ENCODE measurements around the gene SLC13A1. TPM values are rescaled to one million over a fixed set of nuclear protein-coding genes. Genes with fewer than 3 reads are reported as not detected.

The SLC13A1 gene
- total and polyA plus RNA-seq, 10 donors = not detected

DNA sequence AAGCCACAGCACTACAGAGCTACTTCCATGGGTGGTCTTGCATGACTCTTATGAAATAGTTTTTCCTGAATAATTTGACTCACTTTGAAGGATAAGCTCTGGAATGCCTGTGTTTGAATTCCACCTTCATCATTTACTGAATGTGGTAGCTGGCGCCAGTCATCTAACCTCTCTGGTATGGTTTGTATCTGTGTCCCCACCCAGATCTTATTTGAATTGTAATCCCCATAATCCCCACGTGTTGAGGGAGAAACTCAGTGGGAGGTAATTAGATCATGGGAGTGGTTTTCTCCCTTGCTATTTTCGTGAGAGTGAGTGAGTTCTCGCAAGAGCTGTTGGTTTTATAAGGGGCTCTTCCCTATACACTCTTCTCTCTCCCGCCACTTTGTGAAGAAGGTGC, 11.2 kb upstream of the SLC13A1 start:
- Histone ChIP-seq H3K27ac (no peak overlapping the region), H3K4me3 (no peak overlapping the region), H3K36me3 (no peaks in the 10 kb centered on the region), H3K9me3 (peaks cover 0 to 18% (median 14%) of the 10 kb centered on the region in 8 donors), H3K4me1 (no peaks in the 10 kb centered on the region), H3K27me3 (replicated peaks in 1 of 7) (no peaks in the 10 kb centered on the region)
- intact Hi-C loops (cut with DNase I; ENCODE audit: low total_unique reads) = no loop called here
- 64 to 81% (median 73%) methylated on average over 5 of the region's 5 CpGs for WGBS, 5 donors
- TF ChIP-seq, protein P1, sequence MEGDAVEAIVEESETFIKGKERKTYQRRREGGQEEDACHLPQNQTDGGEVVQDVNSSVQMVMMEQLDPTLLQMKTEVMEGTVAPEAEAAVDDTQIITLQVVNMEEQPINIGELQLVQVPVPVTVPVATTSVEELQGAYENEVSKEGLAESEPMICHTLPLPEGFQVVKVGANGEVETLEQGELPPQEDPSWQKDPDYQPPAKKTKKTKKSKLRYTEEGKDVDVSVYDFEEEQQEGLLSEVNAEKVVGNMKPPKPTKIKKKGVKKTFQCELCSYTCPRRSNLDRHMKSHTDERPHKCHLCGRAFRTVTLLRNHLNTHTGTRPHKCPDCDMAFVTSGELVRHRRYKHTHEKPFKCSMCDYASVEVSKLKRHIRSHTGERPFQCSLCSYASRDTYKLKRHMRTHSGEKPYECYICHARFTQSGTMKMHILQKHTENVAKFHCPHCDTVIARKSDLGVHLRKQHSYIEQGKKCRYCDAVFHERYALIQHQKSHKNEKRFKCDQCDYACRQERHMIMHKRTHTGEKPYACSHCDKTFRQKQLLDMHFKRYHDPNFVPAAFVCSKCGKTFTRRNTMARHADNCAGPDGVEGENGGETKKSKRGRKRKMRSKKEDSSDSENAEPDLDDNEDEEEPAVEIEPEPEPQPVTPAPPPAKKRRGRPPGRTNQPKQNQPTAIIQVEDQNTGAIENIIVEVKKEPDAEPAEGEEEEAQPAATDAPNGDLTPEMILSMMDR (IDR thresholded peaks at IDR 0.05 in 8 of 11, conservative IDR thresholded peaks at IDR 0.05 in 3 of 11) = no peak
- no peak for TF ChIP-seq POLR2A (IDR thresholded peaks at IDR 0.05)
- no peak for TF ChIP-seq POLR2AphosphoS5 (IDR thresholded peaks at IDR 0.05)
- DNase-seq = no peak

DNA sequence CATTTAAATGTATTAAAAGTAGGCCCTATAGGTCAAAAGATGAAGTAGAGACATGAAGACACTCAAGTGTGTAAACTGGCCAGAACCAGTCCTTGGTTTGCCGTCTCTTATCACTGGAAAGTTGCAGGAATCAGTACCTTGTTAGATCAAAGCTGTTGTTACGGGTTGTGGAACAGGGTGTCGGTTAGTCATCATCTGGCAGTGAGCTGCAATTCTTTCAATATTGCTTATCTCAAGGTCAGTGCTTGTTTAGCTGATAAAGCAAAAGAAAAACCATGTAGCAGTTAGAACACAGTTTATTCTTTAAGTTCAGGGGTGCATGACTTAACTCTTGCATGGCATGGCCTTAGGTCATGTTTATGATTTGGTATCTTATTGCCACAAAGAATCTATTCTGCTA, 10.0 kb upstream of the SLC13A1 start:
- no peak for DNase-seq
- Histone ChIP-seq H3K4me3 (no peak overlapping the region), H3K4me1 (no peaks in the 10 kb centered on the region), H3K36me3 (no peaks in the 10 kb centered on the region), H3K27me3 (replicated peaks in 1 of 7) (no peaks in the 10 kb centered on the region), H3K9me3 (peaks cover 0 to 6% (median 4%) of the 10 kb centered on the region in 8 donors), H3K27ac (no peak overlapping the region)
- TF ChIP-seq POLR2AphosphoS5 (IDR thresholded peaks at IDR 0.05) (no peak), POLR2A (IDR thresholded peaks at IDR 0.05) (no peak)
- TF ChIP-seq, protein P1 (IDR thresholded peaks at IDR 0.05 in 8 of 11, conservative IDR thresholded peaks at IDR 0.05 in 3 of 11) = no peak
- intact Hi-C loops (cut with DNase I; ENCODE audit: low total_unique reads) = no loop called here
- 62 to 81% (median 70%) methylated on average over 3 of the region's 3 CpGs for WGBS, 5 donors

DNA sequence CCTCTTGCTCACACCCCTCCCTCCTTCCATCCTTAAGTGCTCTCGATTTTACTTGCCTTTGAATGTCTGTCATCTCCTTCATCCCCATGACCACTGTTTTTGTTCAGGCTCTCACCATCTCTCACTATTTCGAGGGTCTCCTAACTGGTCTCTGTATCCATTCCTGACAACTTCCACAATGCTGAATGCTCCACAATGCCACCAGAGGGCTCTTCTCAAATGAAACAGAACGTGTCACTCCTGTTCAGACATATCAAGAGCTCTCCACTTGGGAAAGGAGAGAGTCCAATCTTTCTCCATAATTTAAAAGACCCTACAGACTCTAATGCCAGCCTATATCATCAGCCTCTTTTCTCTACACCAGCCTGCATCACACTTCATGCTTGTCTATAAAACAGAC, 9.0 kb upstream of the SLC13A1 start:
- TF ChIP-seq POLR2AphosphoS5 (IDR thresholded peaks at IDR 0.05) (no peak), POLR2A (IDR thresholded peaks at IDR 0.05) (no peak)
- TF ChIP-seq, protein P1 (IDR thresholded peaks at IDR 0.05 in 8 of 11, conservative IDR thresholded peaks at IDR 0.05 in 3 of 11) = no peak
- H3K4me1 ChIP-seq = no peaks in the 10 kb centered on the region
- intact Hi-C loops (cut with DNase I; ENCODE audit: low total_unique reads) = no loop called here

DNA sequence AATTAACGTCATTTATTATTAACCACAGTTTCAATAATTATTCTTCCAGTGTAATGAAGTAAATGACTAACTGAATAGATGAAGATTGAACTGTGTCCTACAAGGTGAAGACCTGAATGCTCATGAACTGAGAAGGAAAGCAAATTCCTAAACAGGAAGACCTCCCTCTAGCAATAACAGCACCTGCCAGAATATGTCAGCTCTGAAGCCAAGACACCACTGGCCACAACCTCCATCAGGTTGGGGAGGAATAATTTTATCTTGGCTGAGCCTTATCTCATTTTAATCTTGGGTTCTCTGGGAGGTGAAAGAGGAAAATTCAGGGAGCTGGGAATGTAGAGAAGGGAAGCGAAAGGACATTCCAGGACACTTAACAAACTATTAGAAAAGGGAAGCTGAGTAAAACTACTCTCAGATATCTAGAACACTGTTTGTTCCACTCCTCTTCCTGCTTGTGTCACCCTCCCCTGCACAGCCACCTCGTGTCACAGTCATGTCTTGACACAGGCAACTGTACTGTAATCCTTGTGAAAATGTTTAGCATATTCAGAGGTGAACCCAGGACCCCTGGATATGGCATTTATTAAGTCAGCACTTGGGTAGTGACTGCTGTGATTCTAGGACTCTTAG, 4.6 kb upstream of the SLC13A1 start:
- H3K27me3 ChIP-seq (replicated peaks in 1 of 7) = no peaks in the 10 kb centered on the region
- 49 to 59% (median 52%) methylated on average over 3 of the region's 3 CpGs for WGBS, 5 donors
- DNase-seq = no peak
- TF ChIP-seq POLR2AphosphoS5 (IDR thresholded peaks at IDR 0.05) = no peak
- H3K4me1 ChIP-seq = no peaks in the 10 kb centered on the region
- H3K4me3 ChIP-seq = no peak overlapping the region
- no peaks in the 10 kb centered on the region for H3K36me3 ChIP-seq
- no peak overlapping the region for H3K27ac ChIP-seq
- intact Hi-C loops (cut with DNase I; ENCODE audit: low total_unique reads) = no loop called here
- no peaks in the 10 kb centered on the region for H3K9me3 ChIP-seq

More for the DNA sequence above, 9.0 kb upstream of the SLC13A1 start:
- DNase-seq = no peak
- Histone ChIP-seq H3K27me3 (replicated peaks in 1 of 7) (no peaks in the 10 kb centered on the region), H3K27ac (no peak overlapping the region), H3K4me3 (no peak overlapping the region), H3K9me3 (no peaks in the 10 kb centered on the region), H3K36me3 (no peaks in the 10 kb centered on the region)
- 42 to 47% (median 45%) methylated on average over 3 of the region's 3 CpGs for WGBS, 5 donors

Measured in spleen (tissue), 11 donors.